GM12874 (cell line): ENCODE results near the gene FGD2.
A peak's percentile ranks its signal among the peaks of the same experiment; 100 is the strongest.

Experiments
- TF ChIP-seq, protein P1 (sequence below): IDR thresholded peaks from 2 replicates; pipeline ENCODE4 v1.5.1; 2011; ENCODE audit warnings: low read depth, mild to moderate bottlenecking, control low read depth, low read length, moderate library complexity; ENCODE audit not compliant: insufficient read depth

The FGD2 gene

DNA sequence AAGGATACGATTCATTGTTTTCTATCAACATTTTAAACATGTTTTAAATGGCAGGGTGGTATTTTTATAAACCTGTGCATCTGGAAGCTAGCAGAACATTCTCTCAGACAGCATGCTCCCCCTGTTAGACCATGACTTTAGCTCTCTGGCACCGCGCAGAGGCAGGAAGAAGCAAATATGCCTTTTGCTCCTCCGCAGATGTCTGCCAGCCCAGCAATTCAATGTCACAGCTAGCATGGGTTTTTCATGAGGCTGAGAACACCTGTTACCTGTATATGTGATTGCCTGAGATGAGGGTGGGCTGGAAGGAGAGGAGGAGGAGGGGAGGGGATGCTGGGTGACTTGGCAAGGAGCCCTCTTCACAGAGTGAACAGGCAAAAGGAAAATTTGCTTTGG, 26.1 kb upstream of the FGD2 start:
- TF ChIP-seq, protein P1, sequence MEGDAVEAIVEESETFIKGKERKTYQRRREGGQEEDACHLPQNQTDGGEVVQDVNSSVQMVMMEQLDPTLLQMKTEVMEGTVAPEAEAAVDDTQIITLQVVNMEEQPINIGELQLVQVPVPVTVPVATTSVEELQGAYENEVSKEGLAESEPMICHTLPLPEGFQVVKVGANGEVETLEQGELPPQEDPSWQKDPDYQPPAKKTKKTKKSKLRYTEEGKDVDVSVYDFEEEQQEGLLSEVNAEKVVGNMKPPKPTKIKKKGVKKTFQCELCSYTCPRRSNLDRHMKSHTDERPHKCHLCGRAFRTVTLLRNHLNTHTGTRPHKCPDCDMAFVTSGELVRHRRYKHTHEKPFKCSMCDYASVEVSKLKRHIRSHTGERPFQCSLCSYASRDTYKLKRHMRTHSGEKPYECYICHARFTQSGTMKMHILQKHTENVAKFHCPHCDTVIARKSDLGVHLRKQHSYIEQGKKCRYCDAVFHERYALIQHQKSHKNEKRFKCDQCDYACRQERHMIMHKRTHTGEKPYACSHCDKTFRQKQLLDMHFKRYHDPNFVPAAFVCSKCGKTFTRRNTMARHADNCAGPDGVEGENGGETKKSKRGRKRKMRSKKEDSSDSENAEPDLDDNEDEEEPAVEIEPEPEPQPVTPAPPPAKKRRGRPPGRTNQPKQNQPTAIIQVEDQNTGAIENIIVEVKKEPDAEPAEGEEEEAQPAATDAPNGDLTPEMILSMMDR: peak; percentile 58; the same call in 1 of the 2 replicates

DNA sequence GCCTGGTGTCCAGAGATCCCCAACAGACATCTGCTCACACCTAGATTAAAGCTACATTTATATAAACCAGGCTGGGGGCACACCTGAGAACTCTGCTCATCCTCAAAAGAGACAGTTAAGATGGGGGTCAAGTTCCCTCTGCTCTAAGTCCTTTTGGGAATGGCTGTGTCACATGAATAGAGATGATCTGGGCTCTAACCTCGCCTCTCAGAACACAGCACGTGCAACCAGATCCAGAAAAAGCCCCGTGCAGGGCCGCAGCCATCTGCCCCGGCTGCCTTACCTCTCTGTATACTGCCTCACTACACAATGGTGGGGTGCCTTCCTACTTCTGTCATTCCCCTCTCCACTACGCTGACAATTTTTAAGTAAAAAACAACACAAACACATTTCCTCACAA, 25.3 kb upstream of the FGD2 start:
- TF ChIP-seq, protein P1: no peak

DNA sequence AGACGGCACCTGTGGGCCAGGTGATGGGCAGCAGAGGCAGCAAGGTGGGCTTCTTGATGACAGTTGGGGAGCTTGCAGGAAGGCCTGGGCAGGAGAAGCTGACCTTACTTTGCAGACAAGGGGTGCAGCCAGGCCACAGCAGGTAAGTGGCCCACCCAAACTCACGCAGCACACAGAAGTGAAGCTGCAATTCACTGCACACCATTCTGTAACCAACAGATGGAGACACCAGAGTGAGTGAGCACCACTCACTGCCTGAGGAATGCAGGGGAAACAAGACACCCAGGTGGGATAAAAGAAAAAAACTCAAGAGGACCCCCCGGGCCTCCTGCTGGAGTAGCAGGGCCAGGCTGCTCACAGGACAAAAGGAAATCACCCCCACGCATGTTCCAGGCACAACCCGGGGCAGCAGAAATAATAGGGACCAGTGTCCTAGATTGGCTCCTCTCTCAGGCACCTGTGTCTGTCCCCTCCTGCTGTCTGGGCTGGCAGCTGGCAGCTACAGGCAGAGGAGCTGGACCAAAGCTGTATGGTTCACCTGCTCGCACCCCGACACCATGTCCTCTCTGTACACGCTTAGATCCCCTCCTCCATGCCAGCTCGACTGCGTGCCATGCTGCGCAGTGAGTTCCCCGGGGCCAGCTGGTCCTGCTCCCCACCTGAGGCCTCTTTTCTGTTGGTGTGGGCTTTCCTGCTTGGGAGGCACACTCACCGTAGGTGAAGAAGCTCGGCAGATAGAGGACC, 24.4 kb upstream of the FGD2 start:
- TF ChIP-seq, protein P1: no peak

DNA sequence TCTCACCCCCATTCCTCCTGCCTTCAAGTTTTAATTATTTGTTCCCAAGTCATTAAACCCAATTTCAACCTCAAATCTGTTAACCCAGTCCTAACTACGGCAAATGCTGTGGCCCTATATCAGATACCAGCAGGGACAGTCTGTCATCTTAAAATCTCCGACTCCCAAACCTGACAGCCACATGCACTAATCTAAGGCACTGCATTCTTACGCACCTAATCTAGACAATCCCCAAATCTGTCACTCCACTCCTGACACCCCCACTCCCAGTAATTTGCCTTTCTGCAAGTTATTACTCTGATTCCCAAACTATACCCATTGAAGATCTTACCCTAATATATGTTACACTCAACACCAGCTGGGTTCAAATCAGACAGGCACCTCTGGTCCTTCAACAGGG, 21.9 kb upstream of the FGD2 start:
- TF ChIP-seq, protein P1: no peak

DNA sequence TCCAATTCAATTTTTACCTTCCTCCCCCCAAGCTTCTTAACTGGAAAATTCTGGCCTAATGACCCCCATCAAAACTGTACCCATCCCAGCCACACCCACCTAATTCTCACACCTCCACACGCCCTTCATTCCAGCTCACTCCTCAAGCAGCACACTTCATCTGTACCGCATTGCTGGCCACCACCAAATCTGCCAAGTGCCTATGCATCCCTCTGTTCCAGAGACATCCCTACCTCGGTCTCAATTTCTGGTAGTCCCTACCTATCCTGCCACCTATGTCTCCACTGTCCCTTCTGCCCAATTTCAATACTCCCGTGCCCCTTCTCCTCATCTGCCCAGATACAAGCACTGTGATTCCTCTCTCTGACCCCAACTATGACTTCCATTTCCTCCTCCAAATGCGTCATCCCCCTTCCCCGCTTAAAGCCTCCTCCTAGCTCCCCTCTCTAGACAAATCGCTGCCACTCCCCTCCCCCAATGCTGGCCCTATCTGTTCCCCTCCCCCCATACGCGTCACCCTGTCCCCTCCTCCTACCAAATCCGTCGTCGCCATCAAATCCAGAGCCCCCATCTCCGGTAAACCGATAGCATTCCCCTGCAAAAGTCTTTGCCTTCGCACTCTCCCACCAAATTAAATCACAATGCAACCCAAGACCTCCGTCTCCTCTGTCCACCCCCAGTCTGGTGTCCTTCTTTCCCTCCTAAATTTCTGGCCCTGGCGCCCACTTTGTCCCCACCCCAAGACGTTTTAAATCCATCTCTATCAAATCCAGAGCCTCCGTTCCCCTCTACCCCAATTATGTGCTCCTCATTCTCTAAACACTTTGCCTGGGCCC, 20.7 kb upstream of the FGD2 start:
- TF ChIP-seq, protein P1: no peak

DNA sequence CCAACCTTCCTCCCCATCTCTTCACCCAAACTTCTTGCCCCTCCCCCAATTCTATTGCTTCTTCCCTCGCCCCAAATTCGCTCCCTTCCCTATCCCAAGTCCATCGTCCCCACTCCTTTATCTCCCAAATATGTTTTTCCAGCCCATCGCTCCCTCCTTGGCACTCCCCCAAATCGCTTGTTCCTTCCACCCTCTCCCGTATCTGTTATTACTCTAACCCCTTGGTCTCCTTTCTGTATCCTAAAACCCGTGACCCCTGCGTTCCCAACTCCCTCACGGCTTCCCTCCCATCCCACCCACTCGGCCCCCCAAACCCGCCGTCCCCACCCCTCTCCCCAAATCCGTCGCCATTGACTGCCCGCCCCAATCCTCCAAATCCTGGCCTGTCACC, 20.0 kb upstream of the FGD2 start:
- TF ChIP-seq, protein P1: no peak

DNA sequence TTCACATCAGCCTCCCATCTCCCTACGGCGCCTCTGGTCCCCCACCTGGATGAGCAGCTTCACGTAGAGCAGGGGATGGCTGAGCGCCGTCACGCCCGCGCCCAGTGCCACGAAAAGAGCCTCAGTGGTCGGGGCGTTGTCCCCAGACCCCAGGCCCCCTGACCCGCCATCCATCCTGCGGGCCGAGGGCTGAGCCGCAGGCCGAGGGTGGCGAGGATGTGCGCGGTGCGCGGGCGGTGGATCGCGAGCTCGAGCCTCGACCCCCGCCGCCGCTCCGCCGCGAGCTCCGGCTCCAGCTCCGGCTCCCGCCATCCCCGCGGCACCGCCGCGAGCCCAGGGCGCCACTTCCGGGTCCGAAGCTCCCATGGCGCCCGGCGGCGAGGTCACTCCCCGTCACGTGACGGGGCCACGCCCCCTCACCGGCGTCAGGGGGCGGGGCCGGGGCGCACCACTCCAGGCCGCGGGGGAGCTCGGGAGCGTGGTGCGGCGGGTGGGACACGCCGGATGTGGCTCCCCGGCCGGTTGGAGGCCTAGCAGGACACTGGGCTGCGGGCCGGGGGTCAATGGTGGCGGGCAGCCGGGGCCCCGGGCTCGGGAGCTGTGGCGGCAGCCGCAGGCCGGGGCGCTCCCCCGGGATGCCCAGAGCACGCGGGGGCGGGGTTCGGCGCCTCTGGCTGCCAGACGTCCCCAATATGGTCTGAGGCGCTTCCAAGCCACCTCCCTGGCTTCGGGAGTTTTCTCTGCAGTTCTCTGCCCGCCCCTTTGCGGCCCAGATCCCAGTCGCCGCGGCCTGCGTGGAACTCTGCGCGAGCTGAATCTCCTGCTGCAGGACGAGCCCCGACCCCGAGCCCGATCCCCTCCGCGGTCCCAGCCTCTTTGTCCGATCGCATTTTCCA, 19.4 kb upstream of the FGD2 start, which contains the start of gene MTCH1:
Gene MTCH1 (minus strand): TSS at position 389 of the 896 bp plus-strand sequence. CDS start 23 bp downstream, at position 366.
- TF ChIP-seq, protein P1: no peak
